Glutamatergic neuron (in vitro differentiated cells): ENCODE data around the gene GPR153. TPM values are rescaled to one million over a fixed set of nuclear protein-coding genes. Genes with fewer than 3 reads are reported as not detected.

Experiments
- DNase-seq: peaks from one replicate; pipeline ENCODE4 v3.0.0; 2022
- H3K27ac Mint-ChIP-seq: one replicate; pipeline ENCODE4 v1.8.0; 2020; ENCODE audit warnings: mild to moderate bottlenecking, mixed read lengths, inconsistent platforms; ENCODE audit not compliant: unreplicated experiment
- H3K27me3 Mint-ChIP-seq: one replicate; pipeline ENCODE4 v1.8.0; 2020; ENCODE audit warnings: mild to moderate bottlenecking, moderate library complexity, mixed read lengths, inconsistent platforms; ENCODE audit not compliant: unreplicated experiment
- H3K36me3 Mint-ChIP-seq: one replicate; pipeline ENCODE4 v1.8.0; 2020; ENCODE audit warnings: mild to moderate bottlenecking, mixed read lengths, inconsistent platforms; ENCODE audit not compliant: unreplicated experiment
- H3K4me1 Mint-ChIP-seq: one replicate; pipeline ENCODE4 v1.8.0; 2020; ENCODE audit warnings: mild to moderate bottlenecking, low read depth, mixed read lengths, inconsistent platforms; ENCODE audit not compliant: unreplicated experiment
- H3K4me3 Mint-ChIP-seq: one replicate; pipeline ENCODE4 v1.8.0; 2020; ENCODE audit warnings: mild to moderate bottlenecking, mixed read lengths, inconsistent platforms; ENCODE audit not compliant: unreplicated experiment
- H3K9me3 Mint-ChIP-seq: one replicate; pipeline ENCODE4 v1.8.0; 2020; ENCODE audit warnings: mild to moderate bottlenecking, moderate library complexity, mixed read lengths, inconsistent platforms; ENCODE audit not compliant: unreplicated experiment
- total RNA-seq: library from RNA; stranded (reverse); fragmentation: NEBNext Ultra II Directional; extraction: Animal tissue kit (Norgen Biotek cat#: 25700); gene quantifications from one replicate; pipeline ENCODE4 v1.2.1, GENCODE V29; 2021; ENCODE audit not compliant: unreplicated experiment
- TF ChIP-seq, protein P1 (sequence below): fragments of 200-600 bp; sonication (generic); IDR thresholded peaks from one replicate; pipeline ENCODE4 v1.5.0; 2021; ENCODE audit not compliant: partially characterized antibody, unreplicated experiment

GPR153 gene
- total RNA-seq, 1 donor from 2014 or later = 174 TPM

DNA sequence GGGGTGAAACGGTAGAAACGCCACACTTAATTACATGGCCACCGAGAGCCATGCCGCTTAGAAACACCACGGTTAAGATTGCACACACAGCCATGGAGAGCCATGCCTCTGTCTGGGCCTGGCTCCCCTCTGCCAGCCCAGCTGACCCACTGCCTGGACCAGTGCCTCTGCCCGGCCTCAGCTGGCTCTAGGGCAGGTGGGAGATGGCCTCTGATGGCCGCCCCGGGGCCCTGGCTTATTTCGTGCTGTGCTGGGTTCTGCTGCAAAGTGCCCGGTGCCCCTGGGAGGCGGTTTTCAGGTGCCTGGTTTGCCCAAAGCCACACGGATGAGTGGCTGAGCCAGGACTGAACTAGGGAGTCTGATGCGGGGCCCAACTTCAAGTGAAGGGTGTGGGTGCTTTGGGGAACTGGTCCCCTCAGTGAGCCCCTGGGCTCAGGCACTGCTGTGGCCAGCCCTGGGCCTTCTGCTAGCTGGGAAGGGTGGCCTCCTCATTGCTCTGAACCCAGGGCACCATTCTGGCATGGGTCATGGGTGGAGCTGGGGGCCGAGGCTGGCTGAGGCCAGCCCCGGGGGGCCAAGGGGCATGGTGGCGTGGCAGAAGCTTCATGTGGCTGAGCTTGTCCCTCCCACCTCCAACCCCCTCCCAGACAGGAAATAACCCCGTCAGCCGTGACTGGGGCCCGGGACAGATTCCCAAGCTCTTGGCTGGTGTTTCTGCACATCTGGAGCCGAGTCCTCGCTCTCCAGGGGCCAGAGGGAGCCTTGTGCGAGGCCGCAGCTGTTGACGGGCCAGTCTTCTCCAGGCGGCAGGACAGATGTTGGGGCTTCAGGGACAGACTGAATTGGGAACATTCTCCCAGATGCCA, 1.9 kb upstream of the GPR153 start:
- Mint-ChIP-seq H3K27ac (peak overlapping the region; percentile 96), H3K9me3 (peaks cover 15% of the 10 kb centered on the region), H3K36me3 (no peaks in the 10 kb centered on the region), H3K4me1 (peaks cover 34% of the 10 kb centered on the region), H3K27me3 (peaks cover 16% of the 10 kb centered on the region), H3K4me3 (peak overlapping the region; percentile 30)
- DNase-seq = no peak
- TF ChIP-seq, protein P1, sequence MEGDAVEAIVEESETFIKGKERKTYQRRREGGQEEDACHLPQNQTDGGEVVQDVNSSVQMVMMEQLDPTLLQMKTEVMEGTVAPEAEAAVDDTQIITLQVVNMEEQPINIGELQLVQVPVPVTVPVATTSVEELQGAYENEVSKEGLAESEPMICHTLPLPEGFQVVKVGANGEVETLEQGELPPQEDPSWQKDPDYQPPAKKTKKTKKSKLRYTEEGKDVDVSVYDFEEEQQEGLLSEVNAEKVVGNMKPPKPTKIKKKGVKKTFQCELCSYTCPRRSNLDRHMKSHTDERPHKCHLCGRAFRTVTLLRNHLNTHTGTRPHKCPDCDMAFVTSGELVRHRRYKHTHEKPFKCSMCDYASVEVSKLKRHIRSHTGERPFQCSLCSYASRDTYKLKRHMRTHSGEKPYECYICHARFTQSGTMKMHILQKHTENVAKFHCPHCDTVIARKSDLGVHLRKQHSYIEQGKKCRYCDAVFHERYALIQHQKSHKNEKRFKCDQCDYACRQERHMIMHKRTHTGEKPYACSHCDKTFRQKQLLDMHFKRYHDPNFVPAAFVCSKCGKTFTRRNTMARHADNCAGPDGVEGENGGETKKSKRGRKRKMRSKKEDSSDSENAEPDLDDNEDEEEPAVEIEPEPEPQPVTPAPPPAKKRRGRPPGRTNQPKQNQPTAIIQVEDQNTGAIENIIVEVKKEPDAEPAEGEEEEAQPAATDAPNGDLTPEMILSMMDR = no peak

DNA sequence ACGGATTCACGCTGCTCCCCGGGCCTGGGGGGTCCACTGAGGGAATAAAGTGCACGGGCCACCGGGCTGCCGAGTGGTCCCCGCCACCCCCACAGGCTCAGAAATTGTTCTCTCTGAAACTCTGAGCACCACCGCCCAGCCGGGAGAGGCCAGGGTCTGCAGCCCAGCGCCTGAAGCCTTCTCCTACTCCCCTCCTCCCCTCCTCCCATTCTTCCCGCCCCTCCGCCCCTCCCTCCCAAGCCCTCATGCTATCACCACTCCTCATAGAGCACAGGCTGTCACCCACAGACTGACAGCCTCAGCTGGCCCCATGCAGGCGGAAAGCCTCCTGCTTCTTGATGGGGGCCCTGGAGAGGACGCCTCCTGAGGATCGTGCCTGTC, 707 bp upstream of the GPR153 start:
- Mint-ChIP-seq H3K36me3 (no peaks in the 10 kb centered on the region), H3K4me3 (peak overlapping the region; percentile 82), H3K27me3 (peaks cover 15% of the 10 kb centered on the region), H3K9me3 (peaks cover 12% of the 10 kb centered on the region), H3K27ac (peak overlapping the region; percentile 96), H3K4me1 (peaks cover 27% of the 10 kb centered on the region)
- TF ChIP-seq, protein P1 = no peak
- peak; percentile 83 for DNase-seq

DNA sequence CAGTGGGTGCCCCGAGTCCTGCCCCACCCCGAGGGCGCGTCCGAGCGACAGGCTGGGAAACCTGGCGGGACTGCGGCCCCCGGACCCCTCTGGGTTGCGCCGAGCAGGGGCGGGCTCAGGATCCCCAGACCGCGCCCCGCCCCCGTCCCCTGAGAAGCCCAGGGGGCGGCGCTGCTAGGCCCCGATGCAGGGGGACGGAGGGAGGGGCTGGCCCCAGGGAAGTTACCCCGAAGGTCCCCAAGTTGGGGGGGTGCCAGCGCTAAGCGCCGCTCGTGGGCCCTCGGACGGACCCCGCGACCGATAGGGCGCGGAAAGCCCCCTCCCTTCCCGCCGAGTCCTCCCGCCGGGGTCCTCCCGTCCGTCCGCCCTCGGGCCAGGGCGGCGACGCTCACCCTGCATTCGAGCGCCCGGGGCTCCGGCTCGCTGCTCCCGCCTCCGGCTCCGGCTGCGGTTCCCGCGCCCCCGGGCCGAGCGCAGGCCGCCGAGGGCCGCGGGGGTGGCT, 414 bp downstream of the GPR153 start:
- Mint-ChIP-seq H3K4me3 (no peak overlapping the region), H3K9me3 (peaks cover 14% of the 10 kb centered on the region), H3K27ac (no peak overlapping the region), H3K27me3 (peaks cover 13% of the 10 kb centered on the region), H3K36me3 (no peaks in the 10 kb centered on the region), H3K4me1 (peaks cover 18% of the 10 kb centered on the region)
- TF ChIP-seq, protein P1 = no peak
- peak; percentile 71 for DNase-seq

DNA sequence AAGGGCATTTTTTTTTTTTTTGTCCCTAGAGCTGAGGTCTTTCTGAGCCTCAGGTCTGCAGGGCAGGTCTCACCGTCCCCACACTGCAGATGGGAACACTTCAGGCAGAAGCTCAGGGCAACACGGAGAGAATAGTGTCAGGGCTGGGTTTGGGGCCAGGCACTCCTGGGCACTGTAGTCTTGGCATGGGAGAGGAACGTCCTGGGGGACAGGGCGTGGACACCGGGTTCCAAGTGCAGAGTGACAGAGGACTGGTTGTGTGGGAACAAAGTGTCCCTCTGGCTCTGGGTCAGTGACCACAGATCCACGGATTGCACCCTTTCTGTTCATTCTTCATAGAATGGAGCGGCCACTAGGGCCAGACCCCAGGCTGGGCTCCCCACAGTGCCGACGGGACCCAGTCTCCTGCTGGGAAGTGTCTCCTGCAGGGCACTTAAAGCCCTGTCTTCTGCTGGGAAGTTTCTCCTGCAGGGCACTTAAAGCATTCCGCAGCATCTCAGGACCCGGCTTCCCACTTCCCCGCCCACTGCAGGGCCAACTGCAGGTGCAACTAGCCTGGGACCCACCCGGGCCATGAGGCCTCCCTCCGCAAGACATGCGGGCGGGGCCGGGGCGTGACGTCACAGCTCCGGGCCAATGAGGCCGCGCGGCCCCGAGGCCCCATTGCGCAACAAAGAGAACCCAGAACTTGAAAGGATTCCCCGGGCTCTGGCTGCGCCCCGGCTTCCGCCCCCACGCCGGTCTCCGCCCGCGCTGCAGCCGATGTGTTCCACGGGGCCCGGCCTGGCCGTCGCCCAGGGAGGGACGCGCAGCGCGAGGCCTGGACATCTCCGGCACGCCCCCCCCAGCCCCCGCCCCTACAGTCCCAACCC, 1.2 kb downstream of the GPR153 start:
- peak overlapping the region; percentile 81 for H3K4me3 Mint-ChIP-seq
- TF ChIP-seq, protein P1 = no peak
- H3K36me3 Mint-ChIP-seq = no peaks in the 10 kb centered on the region
- peaks cover 14% of the 10 kb centered on the region for H3K4me1 Mint-ChIP-seq
- peak overlapping the region; percentile 52 for H3K27ac Mint-ChIP-seq
- H3K27me3 Mint-ChIP-seq = peaks cover 11% of the 10 kb centered on the region
- H3K9me3 Mint-ChIP-seq = peaks cover 16% of the 10 kb centered on the region
- peak; percentile 82 for DNase-seq
